IMR-90 (cell line): ENCODE data around the gene CCDC88A. TPM values are rescaled to one million over a fixed set of nuclear protein-coding genes. Genes with fewer than 3 reads are reported as not detected.
A peak's percentile ranks its signal among the peaks of the same experiment; 100 is the strongest.

ENCODE experiments used
- ATAC-seq: fragments of 200-7000 bp; cut with Tn5 transposase; 2 replicates; pipeline ENCODE4 v1.9.1; 2020; ENCODE audit warnings: low read depth, mild to moderate bottlenecking, moderate library complexity
- BruUV-seq: library from RNA; stranded (reverse); fragments of 400-500 nt; replicated peaks from 2 replicates; lab custom pipeline; 2021; lab: Mats Ljungman, UMichigan
- CTCF ChIA-PET: fragments of 300-600 bp; formaldehyde crosslinking; extraction: SDS; loops from one replicate; lab custom pipeline; 2021; ENCODE audit warnings: antibody characterized with exemption; lab: Yijun Ruan, JAX
- POLR2A ChIA-PET: fragments of 300-600 bp; sonication (Branson Sonifier 250); formaldehyde crosslinking; loops from one replicate; lab custom pipeline; 2022; ENCODE audit warnings: antibody characterized with exemption; ENCODE audit not compliant: unreplicated experiment; lab: Charles Lee
- DNase-seq: peaks from one replicate; pipeline ENCODE4 v3.0.0; 2013
- H2AFZ ChIP-seq: replicated peaks from 2 replicates; pipeline ENCODE3; 2013; ENCODE audit warnings: low read length, mild to moderate bottlenecking; ENCODE audit not compliant: poor library complexity
- H2AK5ac ChIP-seq: 2 replicates; pipeline ENCODE4 v1.6.1; 2013; ENCODE audit warnings: low read depth, low read length, inconsistent platforms
- H2AK9ac ChIP-seq: replicated peaks from 2 replicates; pipeline ENCODE3; 2013; ENCODE audit warnings: mild to moderate bottlenecking, low read depth, low read length, moderate library complexity; ENCODE audit not compliant: poor library complexity
- H2BK120ac ChIP-seq: 2 replicates; pipeline ENCODE4 v1.6.1; 2013; ENCODE audit warnings: low read depth, low read length, inconsistent platforms
- H2BK15ac ChIP-seq: 3 replicates; pipeline ENCODE4 v1.6.1; 2013; ENCODE audit warnings: low read depth, low read length, inconsistent platforms
- H2BK20ac ChIP-seq: 2 replicates; pipeline ENCODE4 v1.6.1; 2013; ENCODE audit warnings: low read depth, mild to moderate bottlenecking, inconsistent platforms, low read length, moderate library complexity
- H2BK5ac ChIP-seq: 2 replicates; pipeline ENCODE4 v1.6.1; 2013; ENCODE audit warnings: mild to moderate bottlenecking, low read depth, low read length, inconsistent platforms; ENCODE audit not compliant: poor library complexity, severe bottlenecking
- H3K14ac ChIP-seq: replicated peaks from 2 replicates; pipeline ENCODE4 v1.6.1; 2013; ENCODE audit warnings: low read depth, low read length, inconsistent platforms
- H3K18ac ChIP-seq: 2 replicates; pipeline ENCODE4 v1.6.1; 2013; ENCODE audit warnings: low read depth, low read length, control low read depth
- H3K23ac ChIP-seq: 2 replicates; pipeline ENCODE4 v1.6.1; 2013; ENCODE audit warnings: low read depth, low read length, inconsistent platforms
- H3K27ac ChIP-seq: 2 replicates; pipeline ENCODE4 v1.5.1; 2013; ENCODE audit warnings: mild to moderate bottlenecking, control low read depth, low read length; ENCODE audit not compliant: insufficient read depth
- H3K27me3 ChIP-seq: 2 replicates; pipeline ENCODE4 v1.6.1; 2013; ENCODE audit warnings: low read length; ENCODE audit not compliant: control insufficient read depth, insufficient read depth
- H3K36me3 ChIP-seq: 2 replicates; pipeline ENCODE4 v1.6.1; 2013; ENCODE audit warnings: low read length, mixed read lengths; ENCODE audit not compliant: control insufficient read depth, insufficient read depth
- H3K4ac ChIP-seq: 2 replicates; pipeline ENCODE4 v1.6.1; 2013; ENCODE audit warnings: low read depth, low read length, inconsistent platforms
- H3K4me1 ChIP-seq: 2 replicates; pipeline ENCODE4 v1.6.1; 2013; ENCODE audit warnings: low read length, mixed read lengths; ENCODE audit not compliant: control insufficient read depth, insufficient read depth
- H3K4me2 ChIP-seq: 2 replicates; pipeline ENCODE4 v1.6.1; 2013; ENCODE audit warnings: low read depth, mild to moderate bottlenecking, control low read depth, low read length, moderate library complexity
- H3K4me3 ChIP-seq: 2 replicates; pipeline ENCODE4 v1.5.1; 2013; ENCODE audit warnings: low read depth, mild to moderate bottlenecking, control low read depth, low read length, moderate library complexity; ENCODE audit not compliant: insufficient read depth
- H3K56ac ChIP-seq: 2 replicates; pipeline ENCODE4 v1.6.1; 2013; ENCODE audit warnings: low read length, inconsistent platforms; ENCODE audit not compliant: insufficient read depth; ENCODE audit errors: extremely low read depth
- H3K79me1 ChIP-seq, 2 experiments: 2 replicates each; pipeline ENCODE4 v1.6.1; 2013; ENCODE audit warnings: low read length in 2 of 2, inconsistent platforms in 1 of 2, low read depth in 1 of 2
- H3K9ac ChIP-seq: 2 replicates; pipeline ENCODE4 v1.6.1; 2013; ENCODE audit warnings: low read depth, low read length, control low read depth
- H3K9me1 ChIP-seq: 2 replicates; pipeline ENCODE4 v1.6.1; 2013; ENCODE audit warnings: low read length, inconsistent platforms; ENCODE audit not compliant: insufficient read depth
- H3K9me3 ChIP-seq: 2 replicates; pipeline ENCODE4 v1.6.1; 2013; ENCODE audit warnings: low read length; ENCODE audit not compliant: control insufficient read depth, insufficient read depth
- H4K20me1 ChIP-seq: 2 replicates; pipeline ENCODE4 v1.6.1; 2013; ENCODE audit warnings: low read length, inconsistent platforms; ENCODE audit not compliant: insufficient read depth
- H4K5ac ChIP-seq: 2 replicates; pipeline ENCODE4 v1.6.1; 2013; ENCODE audit warnings: mild to moderate bottlenecking, low read depth, low read length, control low read depth
- H4K8ac ChIP-seq, 2 experiments: 2 replicates each; pipeline ENCODE4 v1.6.1; 2013; ENCODE audit warnings: low read depth in 2 of 2, low read length in 2 of 2, control low read depth in 1 of 2, inconsistent platforms in 1 of 2
- H4K91ac ChIP-seq: 2 replicates; pipeline ENCODE4 v1.6.1; 2013; ENCODE audit warnings: low read depth, low read length, inconsistent platforms; ENCODE audit not compliant: insufficient read depth
- MAZ ChIP-seq: IDR thresholded peaks from 2 replicates; pipeline ENCODE4 v1.6.1; 2012; ENCODE audit warnings: low read depth, mild to moderate bottlenecking, low read length, improper control_type of control experiment, moderate library complexity, borderline replicate concordance
- WGBS, 2 experiments: methylation state at CpG; one replicate each; pipeline versions ENCODE4 v1.1.5 to v1.1.7; 2013; ENCODE audit warnings: missing lambda C conversion rate in 2 of 2; ENCODE audit not compliant: insufficient read length in 1 of 2; ENCODE audit errors: extremely low coverage in 2 of 2; 5-methylcytosine and 5-hydroxymethylcytosine counted together
- dilution Hi-C: fragments of 300-500 bp; cut with HindIII; formaldehyde crosslinking; loops from one replicate; pipeline ENCODE4 v1.14.3; 2018; ENCODE audit warnings: low sequenced_read_pairs; ENCODE audit not compliant: unreplicated experiment
- in situ Hi-C: fragments of 300-500 bp; cut with MboI; formaldehyde crosslinking; loops from 3 replicates; pipeline ENCODE4 v1.14.3; 2019; ENCODE audit warnings: low sequenced_read_pairs, inconsistent platforms, mixed read lengths
- intact Hi-C: fragments of 100-400 bp; cut with micrococcal nuclease; formaldehyde crosslinking; loops from 2 replicates; pipeline ENCODE4 v1.10.0; 2022
- polyA plus RNA-seq, 3 experiments: library from polyadenylated mRNA; depleted of rRNA; stranded (reverse); fragments of >200 nt; gene quantifications; 2 replicates each; pipeline ENCODE4 v1.2.3, GENCODE V29; 2012; ENCODE audit warnings: low replicate concordance in 1 of 3
- total RNA-seq: library from RNA; depleted of rRNA; stranded (reverse); fragments of >200 nt; gene quantifications from 2 replicates; pipeline ENCODE4 v1.2.3, GENCODE V29; 2012
- TF ChIP-seq, protein P1 (sequence below): fragments of 150-350 bp; IDR thresholded peaks from 2 replicates; pipeline ENCODE4 v1.6.1; 2016; ENCODE audit warnings: low read depth, mild to moderate bottlenecking, low read length, moderate library complexity, borderline replicate concordance

The CCDC88A gene
- total and polyA plus RNA-seq, 2 of the 4 experiments (the other 2 are of a cell fraction): 15.6 to 63.8 TPM

DNA sequence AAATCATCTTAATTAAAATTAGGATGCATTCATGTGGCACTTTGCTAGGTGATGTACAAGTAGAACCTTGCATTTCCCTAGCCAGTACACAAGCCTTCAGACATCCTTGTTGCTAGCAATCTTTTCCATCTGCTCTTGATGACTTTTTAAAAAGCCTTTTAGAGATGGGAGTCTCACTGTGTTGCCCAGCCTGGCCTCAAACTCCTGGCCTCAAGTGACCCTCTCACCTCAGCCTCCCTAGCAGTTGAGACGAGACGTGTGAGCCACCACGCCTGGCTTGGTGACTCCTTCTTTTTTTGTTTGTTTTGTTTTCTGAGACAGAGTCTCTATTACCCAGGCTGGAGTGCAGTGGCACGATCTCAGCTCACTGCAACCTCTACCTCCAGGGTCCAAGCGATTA is 1.7 kb upstream of the CCDC88A start:
- no peak overlapping the region for H3K9ac ChIP-seq
- no peak overlapping the region for H4K8ac ChIP-seq
- peaks cover 6% of the 10 kb centered on the region; the same call in 1 of the 2 replicates for H3K9me1 ChIP-seq
- dilution Hi-C loops (no loop called here), intact Hi-C loops (no loop called here), in situ Hi-C loops (no loop called here)
- H3K4me2 ChIP-seq: no peak overlapping the region
- ATAC-seq (no peak), DNase-seq (no peak)
- peak overlapping the region; percentile 40; the same call in 1 of the 2 replicates for H2AK5ac ChIP-seq
- no peak overlapping the region; the same call in 1 of the 2 replicates for H2BK20ac ChIP-seq
- BruUV-seq: no TSS peak
- H3K18ac ChIP-seq: no peak overlapping the region
- H3K79me1 ChIP-seq: peaks cover 7 to 11% of the 10 kb centered on the region in 2 experiments
- H3K27me3 ChIP-seq: peaks cover 2% of the 10 kb centered on the region; the same call in 1 of the 2 replicates
- no peak overlapping the region for H3K56ac ChIP-seq
- H4K20me1 ChIP-seq: no peaks in the 10 kb centered on the region
- H2BK15ac ChIP-seq: no peak overlapping the region
- no peak overlapping the region for H3K23ac ChIP-seq
- H3K27ac ChIP-seq: no peak overlapping the region
- no peaks in the 10 kb centered on the region for H3K36me3 ChIP-seq
- H3K4me3 ChIP-seq: no peak overlapping the region
- CTCF ChIA-PET: no interaction called here
- POLR2A ChIA-PET: no interaction called here
- TF ChIP-seq, protein P1, sequence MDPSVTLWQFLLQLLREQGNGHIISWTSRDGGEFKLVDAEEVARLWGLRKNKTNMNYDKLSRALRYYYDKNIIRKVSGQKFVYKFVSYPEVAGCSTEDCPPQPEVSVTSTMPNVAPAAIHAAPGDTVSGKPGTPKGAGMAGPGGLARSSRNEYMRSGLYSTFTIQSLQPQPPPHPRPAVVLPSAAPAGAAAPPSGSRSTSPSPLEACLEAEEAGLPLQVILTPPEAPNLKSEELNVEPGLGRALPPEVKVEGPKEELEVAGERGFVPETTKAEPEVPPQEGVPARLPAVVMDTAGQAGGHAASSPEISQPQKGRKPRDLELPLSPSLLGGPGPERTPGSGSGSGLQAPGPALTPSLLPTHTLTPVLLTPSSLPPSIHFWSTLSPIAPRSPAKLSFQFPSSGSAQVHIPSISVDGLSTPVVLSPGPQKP: no peak
- TF ChIP-seq MAZ: no peak
- no peaks in the 10 kb centered on the region for H3K9me3 ChIP-seq
- H2BK120ac ChIP-seq: peak overlapping the region; percentile 18; the same call in 1 of the 2 replicates
- no peak overlapping the region for H4K91ac ChIP-seq
- no peak overlapping the region for H3K4ac ChIP-seq
- H4K5ac ChIP-seq: no peak overlapping the region
- H2BK5ac ChIP-seq: no peak overlapping the region
- no peak overlapping the region for H3K14ac ChIP-seq
- peaks cover 4% of the 10 kb centered on the region for H3K4me1 ChIP-seq
- no CpG with 5 or more reads among the region's 5 CpGs for WGBS, 2 experiments
- no peak overlapping the region for H2AFZ ChIP-seq
- H2AK9ac ChIP-seq: no peak overlapping the region
